Spleen (tissue), 11 donors: ENCODE data around the gene ACSF3. TPM values are rescaled to one million over a fixed set of nuclear protein-coding genes. Genes with fewer than 3 reads are reported as not detected.

Experiments used
- DNase-seq: peaks from one replicate; pipeline ENCODE4 v3.0.0-alpha.2; 2020
- H3K27ac ChIP-seq, 8 donors: fragments of 200-600 bp; sonication (generic) in 7 of 8; 1 replicate in 4 of 8; 2 replicates in 4 of 8; pipeline versions ENCODE4 v1.5.0 to v1.8.0; 2016 to 2021; ENCODE audit warnings: inconsistent platforms in 4 of 8, mild to moderate bottlenecking in 4 of 8, moderate library complexity in 1 of 8
- H3K27me3 ChIP-seq, 7 donors: fragments of 200-600 bp; sonication (generic) in 6 of 7; replicated peaks in 1 of 7; 1 replicate in 4 of 7; 2 replicates in 3 of 7; pipeline versions ENCODE4 v1.5.0 to v1.8.0; 2016 to 2021; ENCODE audit warnings: inconsistent platforms in 3 of 7, mild to moderate bottlenecking in 1 of 7
- H3K36me3 ChIP-seq, 6 donors: fragments of 200-600 bp; sonication (generic) in 5 of 6; 1 replicate in 4 of 6; 2 replicates in 2 of 6; pipeline versions ENCODE4 v1.5.0 to v1.8.0; 2016 to 2021; ENCODE audit warnings: inconsistent platforms in 2 of 6
- H3K4me1 ChIP-seq, 6 donors: fragments of 200-600 bp; sonication (generic) in 5 of 6; 1 replicate in 3 of 6; 2 replicates in 3 of 6; pipeline versions ENCODE4 v1.5.0 to v1.8.0; 2016 to 2021; ENCODE audit warnings: inconsistent platforms in 3 of 6
- H3K4me3 ChIP-seq, 8 donors: fragments of 200-600 bp; sonication (generic) in 7 of 8; 1 replicate in 4 of 8; 2 replicates in 4 of 8; pipeline versions ENCODE4 v1.5.0 to v1.8.0; 2016 to 2021; ENCODE audit warnings: inconsistent platforms in 4 of 8, mild to moderate bottlenecking in 4 of 8, moderate library complexity in 2 of 8
- H3K9me3 ChIP-seq, 8 donors: fragments of 200-600 bp; sonication (generic) in 7 of 8; 1 replicate in 4 of 8; 2 replicates in 4 of 8; pipeline versions ENCODE4 v1.5.0 to v1.8.0; 2016 to 2021; ENCODE audit warnings: inconsistent platforms in 4 of 8
- POLR2A ChIP-seq, 3 donors: fragments of 450-650 bp; IDR thresholded peaks; one replicate each; pipeline ENCODE4 v1.5.1; 2017; ENCODE audit warnings: antibody characterized with exemption in 3 of 3, mild to moderate bottlenecking in 1 of 3
- POLR2AphosphoS5 ChIP-seq, 3 donors: sonication (generic); formaldehyde crosslinking; IDR thresholded peaks; one replicate each; pipeline ENCODE4 v1.5.1; 2017; ENCODE audit warnings: antibody characterized with exemption in 3 of 3
- WGBS, 5 donors: extraction: QIAGEN DNeasy Blood & Tissue Kit in 3 of 5; methylation state at CpG; one replicate each; pipeline versions ENCODE4 v1.1.5 to v1.1.7; 2013 to 2018; 5-methylcytosine and 5-hydroxymethylcytosine counted together
- intact Hi-C: fragments of 100-400 bp; cut with DNase I; formaldehyde crosslinking; loops from one replicate; pipeline ENCODE4 v1.15.0; 2023; ENCODE audit warnings: low total_unique reads
- polyA plus RNA-seq, 3 donors: library from polyadenylated mRNA; stranded (reverse); fragments of 200-250 nt; gene quantifications; one replicate each; pipeline ENCODE4 v1.2.1, GENCODE V29; 2013
- total RNA-seq, 7 donors: library from RNA; depleted of rRNA in 3 of 7; stranded (reverse); fragments of >200 nt in 3 of 7; fragmentation: NEBNext Ultra II Directional in 4 of 7; extraction: Animal tissue kit (Norgen Biotek cat#: 25700) in 4 of 7; gene quantifications; one replicate each; pipeline versions ENCODE4 v1.1.0 to v1.2.1, GENCODE V29; 2016 to 2021
- TF ChIP-seq, protein P1 (sequence below), 11 experiments: fragments of 200-600 bp in 7 of 11; fragments of 450-650 bp in 4 of 11; sonication (generic) in 4 of 11; IDR thresholded peaks in 8 of 11; conservative IDR thresholded peaks in 3 of 11; 1 replicate in 7 of 11; 2 replicates in 4 of 11; pipeline versions ENCODE4 v1.4.0 to v1.8.0; 2016 to 2021; ENCODE audit warnings: antibody characterized with exemption in 11 of 11, inconsistent platforms in 4 of 11, mild to moderate bottlenecking in 1 of 11
- donor health status: healthy with polysubstance abuse.
- donor health status: DM: no; HTN: no; CAD: no; lungs with moderate emphysema.
- donor health status: DM: no; HTN: no; CAD: no.
- donor health status: Bipolar disorder and iron deficiency.
- donor health status: healthy.
- donor health status: DM: no; HTN: no; CAD: no.
- donor health status: DM: yes; HTN: yes; CAD: no.

ACSF3 gene
- total and polyA plus RNA-seq, 10 donors, result 35.4 to 68.1 (median 49.1) TPM

DNA sequence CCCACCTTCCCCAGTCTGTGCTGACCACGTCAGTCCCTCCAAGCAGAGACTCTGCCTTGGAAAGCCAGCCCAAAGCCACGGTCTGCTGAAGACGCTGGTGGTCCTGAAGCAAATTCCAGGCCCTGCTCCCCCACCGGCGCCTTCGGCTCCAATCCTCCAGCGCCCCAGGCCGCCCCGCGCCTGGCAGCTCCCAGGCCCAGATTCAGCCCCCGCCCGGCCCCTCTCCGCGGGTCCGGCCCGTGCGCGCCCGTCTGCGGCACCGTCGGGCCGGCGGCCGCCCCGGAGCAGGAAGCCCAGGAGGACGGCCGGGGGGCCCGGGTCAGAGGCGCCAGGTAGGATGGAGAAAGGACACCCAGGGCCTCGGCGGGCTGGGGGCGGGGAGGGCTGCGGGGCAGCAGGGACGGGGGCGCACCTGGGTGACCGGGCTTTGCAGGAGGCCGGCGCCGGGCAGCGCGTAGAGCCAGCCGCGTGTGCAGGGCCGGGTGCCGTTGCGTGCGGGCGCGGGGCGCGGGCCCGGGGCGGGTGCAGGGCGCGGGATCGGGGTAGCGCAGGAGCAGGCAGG, 107.3 kb downstream of the ACSF3 start:
- Histone ChIP-seq H3K36me3 (no peaks in the 10 kb centered on the region), H3K9me3 (peaks cover 0 to 10% (median 0%) of the 10 kb centered on the region in 8 donors), H3K4me1 (peaks cover 10 to 37% (median 22%) of the 10 kb centered on the region in 6 donors), H3K27me3 (peaks cover 0 to 91% (median 67%) of the 10 kb centered on the region in 7 donors), H3K4me3 (peak overlapping the region in 7 of 8 donors; percentile 25 to 68 (median 32)), H3K27ac (no peak overlapping the region)
- intact Hi-C loops, result no loop called here
- TF ChIP-seq POLR2AphosphoS5 (IDR thresholded peaks at IDR 0.05), result no peak
- TF ChIP-seq, protein P1, sequence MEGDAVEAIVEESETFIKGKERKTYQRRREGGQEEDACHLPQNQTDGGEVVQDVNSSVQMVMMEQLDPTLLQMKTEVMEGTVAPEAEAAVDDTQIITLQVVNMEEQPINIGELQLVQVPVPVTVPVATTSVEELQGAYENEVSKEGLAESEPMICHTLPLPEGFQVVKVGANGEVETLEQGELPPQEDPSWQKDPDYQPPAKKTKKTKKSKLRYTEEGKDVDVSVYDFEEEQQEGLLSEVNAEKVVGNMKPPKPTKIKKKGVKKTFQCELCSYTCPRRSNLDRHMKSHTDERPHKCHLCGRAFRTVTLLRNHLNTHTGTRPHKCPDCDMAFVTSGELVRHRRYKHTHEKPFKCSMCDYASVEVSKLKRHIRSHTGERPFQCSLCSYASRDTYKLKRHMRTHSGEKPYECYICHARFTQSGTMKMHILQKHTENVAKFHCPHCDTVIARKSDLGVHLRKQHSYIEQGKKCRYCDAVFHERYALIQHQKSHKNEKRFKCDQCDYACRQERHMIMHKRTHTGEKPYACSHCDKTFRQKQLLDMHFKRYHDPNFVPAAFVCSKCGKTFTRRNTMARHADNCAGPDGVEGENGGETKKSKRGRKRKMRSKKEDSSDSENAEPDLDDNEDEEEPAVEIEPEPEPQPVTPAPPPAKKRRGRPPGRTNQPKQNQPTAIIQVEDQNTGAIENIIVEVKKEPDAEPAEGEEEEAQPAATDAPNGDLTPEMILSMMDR (IDR thresholded peaks at IDR 0.05 in 8 of 11, conservative IDR thresholded peaks at IDR 0.05 in 3 of 11), result peak in 1 of 11 experiments; percentile 15
- no peak for TF ChIP-seq POLR2A (IDR thresholded peaks at IDR 0.05)
- peak; percentile 76 for DNase-seq
- WGBS, 5 donors, result 2 to 9% (median 3%) methylated on average over 18 to 58 of the region's 58 CpGs

DNA sequence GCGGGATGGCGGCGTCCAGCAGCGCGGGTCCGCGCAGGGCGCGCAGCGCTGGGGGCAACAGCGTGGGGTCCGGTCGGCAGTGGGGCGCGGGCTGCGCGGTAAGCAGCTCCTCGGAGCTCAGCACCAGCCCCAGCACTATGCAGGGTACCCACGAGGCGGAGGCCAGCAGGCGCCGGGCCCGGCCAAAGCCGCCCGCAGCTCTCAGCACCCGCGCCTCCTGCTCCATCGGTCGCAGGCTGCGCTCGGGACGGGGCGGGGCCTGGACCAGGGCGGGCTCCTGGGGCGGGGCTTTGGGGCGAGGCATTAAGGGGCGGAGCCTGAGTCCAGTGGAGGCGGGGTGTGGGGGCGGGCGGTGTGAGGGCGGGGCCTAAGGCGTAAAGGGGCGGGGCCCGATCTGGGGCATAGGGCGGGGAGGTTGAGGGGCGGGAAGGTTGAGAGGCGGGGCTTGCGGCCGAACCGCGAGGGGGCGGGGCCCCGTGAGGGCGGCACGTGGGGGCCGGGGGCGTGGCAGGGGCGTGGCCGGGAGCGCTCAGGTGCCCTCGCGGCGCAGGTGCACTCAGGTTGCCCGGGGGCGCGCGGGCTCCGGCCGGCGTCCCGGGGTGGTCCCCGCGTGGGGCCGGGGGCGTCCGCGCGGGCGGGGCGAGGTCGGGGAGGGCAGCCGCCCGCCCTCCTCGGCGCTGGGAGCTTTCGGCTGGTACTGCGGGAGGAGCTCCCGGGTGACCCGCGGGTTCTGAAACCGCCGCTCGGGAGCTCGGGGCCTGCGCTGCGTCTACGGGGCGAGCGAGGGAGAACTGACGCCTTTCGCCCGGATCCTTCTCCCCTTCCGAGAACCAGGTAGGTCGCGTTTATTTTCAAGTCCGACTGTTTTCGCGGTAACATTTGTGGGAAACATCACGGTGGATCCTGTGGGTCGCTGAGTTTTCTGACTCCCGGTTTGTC, 108.1 kb downstream of the ACSF3 start:
- peaks cover 0 to 10% (median 0%) of the 10 kb centered on the region in 8 donors for H3K9me3 ChIP-seq
- no peak overlapping the region for H3K27ac ChIP-seq
- H3K4me1 ChIP-seq, result peaks cover 10 to 37% (median 22%) of the 10 kb centered on the region in 6 donors
- TF ChIP-seq, protein P1 (IDR thresholded peaks at IDR 0.05 in 8 of 11, conservative IDR thresholded peaks at IDR 0.05 in 3 of 11), result no peak
- TF ChIP-seq POLR2AphosphoS5 (IDR thresholded peaks at IDR 0.05) (peak in 1 of 3 donors; percentile 30), POLR2A (IDR thresholded peaks at IDR 0.05) (no peak)
- H3K36me3 ChIP-seq, result no peaks in the 10 kb centered on the region
- DNase-seq, result peak; percentile 91
- H3K27me3 ChIP-seq, result peaks cover 0 to 99% (median 67%) of the 10 kb centered on the region in 7 donors
- intact Hi-C loops, result no loop called here
- 1 to 10% (median 3%) methylated on average over 4 to 111 of the region's 111 CpGs for WGBS, 5 donors
- peak overlapping the region in 7 of 8 donors; percentile 25 to 68 (median 32) for H3K4me3 ChIP-seq

GRCh38 chr16:89202422-89203215, 109.0 kb downstream of the ACSF3 start:
- Histone ChIP-seq H3K9me3 (peaks cover 0 to 10% (median 0%) of the 10 kb centered on the region in 8 donors), H3K27ac (no peak overlapping the region), H3K4me1 (peaks cover 10 to 37% (median 22%) of the 10 kb centered on the region in 6 donors), H3K27me3 (peaks cover 0 to 97% (median 67%) of the 10 kb centered on the region in 7 donors), H3K36me3 (no peaks in the 10 kb centered on the region), H3K4me3 (peak overlapping the region in 4 of 8 donors; percentile 13 to 68 (median 34))
- no peak for TF ChIP-seq POLR2A (IDR thresholded peaks at IDR 0.05)
- TF ChIP-seq, protein P1 (IDR thresholded peaks at IDR 0.05 in 8 of 11, conservative IDR thresholded peaks at IDR 0.05 in 3 of 11), result no peak
- DNase-seq, result peak; percentile 62
- 49 to 65% (median 51%) methylated on average over 41 to 49 of the region's 49 CpGs for WGBS, 5 donors
- intact Hi-C loops, result no loop called here

Other genes with a start within 250 kb of the ACSF3 start
- 10 to 100 TPM; 37.6 to 71.6 (median 53.4) TPM for gene GALNS, start 236.9 kb upstream of the ACSF3 start, total RNA-seq
- 10 to 100 TPM in 2 of 3 donors, 1 to 10 TPM in 1; 9.7 to 19.5 (median 11.1) TPM for gene GALNS, start 236.9 kb upstream of the ACSF3 start, polyA plus RNA-seq
- gene TRAPPC2L, start 236.7 kb upstream of the ACSF3 start, total RNA-seq, result 10 to 100 TPM; 28.9 to 44.1 (median 38.6) TPM
- gene TRAPPC2L, start 236.7 kb upstream of the ACSF3 start, polyA plus RNA-seq, result 10 to 100 TPM; 55.0 to 87.5 (median 74.2) TPM
- gene PABPN1L, start 227.2 kb upstream of the ACSF3 start, total RNA-seq, result 1 to 10 TPM in 1 of 7 donors, under 1 TPM in 2, not detected in 4; 0.72 to 1.3 (median 0.85) TPM
- gene PABPN1L, start 227.2 kb upstream of the ACSF3 start, polyA plus RNA-seq, result under 1 TPM; 0.26 to 0.67 (median 0.29) TPM
- 10 to 100 TPM; 10.5 to 59.8 (median 56.3) TPM for gene CBFA2T3, start 116.6 kb upstream of the ACSF3 start, total RNA-seq
- gene CBFA2T3, start 116.6 kb upstream of the ACSF3 start, polyA plus RNA-seq, result 10 to 100 TPM in 2 of 3 donors, 1 to 10 TPM in 1; 8.4 to 25.1 (median 14.3) TPM
- 1 to 10 TPM in 5 of 7 donors, under 1 TPM in 2; 0.74 to 7.4 (median 1.5) TPM for gene CDH15, start 77.9 kb downstream of the ACSF3 start, total RNA-seq
- gene CDH15, start 77.9 kb downstream of the ACSF3 start, polyA plus RNA-seq, result 1 to 10 TPM in 1 of 3 donors, under 1 TPM in 2; 0.14 to 1.1 (median 0.57) TPM
- 1 to 10 TPM in 6 of 7 donors, under 1 TPM in 1; 0.98 to 8.3 (median 4.9) TPM for gene SLC22A31, start 106.7 kb downstream of the ACSF3 start, total RNA-seq
- gene SLC22A31, start 106.7 kb downstream of the ACSF3 start, polyA plus RNA-seq, result 1 to 10 TPM; 1.1 to 5.6 (median 4.2) TPM
- 10 to 100 TPM in 6 of 7 donors, 1 to 10 TPM in 1; 9.4 to 34.4 (median 12.9) TPM for gene ZNF778, start 123.9 kb downstream of the ACSF3 start, total RNA-seq
- gene ZNF778, start 123.9 kb downstream of the ACSF3 start, polyA plus RNA-seq, result 1 to 10 TPM; 1.6 to 3.1 (median 1.8) TPM